GM12891 (cell line): ENCODE measurements around the gene SEC31A.

Source experiments
- PAX5 ChIP-seq: IDR thresholded peaks from 2 replicates; pipeline ENCODE4 v1.6.1; 2011; ENCODE audit warnings: low read length, moderate library complexity, mild to moderate bottlenecking; ENCODE audit not compliant: insufficient read depth, severe bottlenecking
- POLR2A ChIP-seq: IDR thresholded peaks from 2 replicates; pipeline ENCODE4 v1.6.1; 2011; ENCODE audit warnings: low read depth, low read length, control low read depth
- POLR2AphosphoS5 ChIP-seq: IDR thresholded peaks from 2 replicates; pipeline ENCODE4 v1.6.1; 2011; ENCODE audit warnings: low read depth, low read length, control low read depth
- POU2F2 ChIP-seq: IDR thresholded peaks from 2 replicates; pipeline ENCODE4 v1.6.1; 2011; ENCODE audit warnings: low read depth, mild to moderate bottlenecking, control low read depth, low read length, moderate library complexity
- SPI1 ChIP-seq: IDR thresholded peaks from 2 replicates; pipeline ENCODE4 v1.6.1; 2011; ENCODE audit warnings: low read depth, low read length, control low read depth
- TAF1 ChIP-seq: IDR thresholded peaks from 2 replicates; pipeline ENCODE4 v1.6.1; 2011; ENCODE audit warnings: low read depth, low read length, control low read depth

- no peak for TF ChIP-seq POLR2A
- TF ChIP-seq POLR2AphosphoS5 = no peak
- TF ChIP-seq TAF1 = no peak
- no peak for TF ChIP-seq SPI1
- no peak for TF ChIP-seq PAX5
- TF ChIP-seq POU2F2 = no peak
Observed at GRCh38 chr4:82864336-82864979, 26.5 kb downstream of the SEC31A start.
